ENCODE data around the gene MRPL20. TPM values are rescaled to one million over a fixed set of nuclear protein-coding genes. Genes with fewer than 3 reads are reported as not detected.

MRPL20 gene
- total RNA-seq, 1 donor from 2014 or later = 95.0 TPM

DNA sequence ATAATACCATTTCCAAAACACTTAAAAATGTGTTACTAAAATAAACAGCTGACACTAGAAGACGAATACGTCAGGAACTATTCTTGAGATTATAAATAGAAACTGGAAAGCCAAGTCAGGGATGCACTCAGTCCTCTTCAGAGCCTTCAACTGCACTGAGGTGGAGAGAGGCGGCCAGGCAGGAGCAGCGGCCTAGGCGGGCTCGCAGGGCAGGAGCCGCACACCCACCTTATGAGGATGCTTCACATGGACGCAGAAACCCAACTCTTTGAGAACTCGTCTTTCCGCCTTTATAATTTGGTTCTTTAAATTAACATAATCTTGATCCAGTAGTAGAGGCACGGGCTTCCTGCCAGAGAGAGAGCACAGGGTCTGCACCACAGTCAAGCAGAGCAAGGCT lies 11.9 kb downstream of the MRPL20 start:
- Mint-ChIP-seq H3K4me1 (ENCODE audit: unreplicated experiment) (peaks cover 21% of the 10 kb centered on the region), H3K9me3 (ENCODE audit: unreplicated experiment) (no peaks in the 10 kb centered on the region), H3K27me3 (ENCODE audit: unreplicated experiment) (no peaks in the 10 kb centered on the region), H3K4me3 (ENCODE audit: unreplicated experiment) (peak overlapping the region; percentile 69), H3K27ac (ENCODE audit: unreplicated experiment) (peak overlapping the region; percentile 67), H3K36me3 (ENCODE audit: low read depth, unreplicated experiment) (peaks cover 41% of the 10 kb centered on the region)
- DNase-seq (ENCODE audit: low spot score) = no peak
- TF ChIP-seq CTCF (IDR thresholded peaks at IDR 0.05; ENCODE audit: unreplicated experiment) = no peak

- H3K4me1 Mint-ChIP-seq (ENCODE audit: unreplicated experiment) = peaks cover 17% of the 10 kb centered on the region
- H3K27me3 Mint-ChIP-seq (ENCODE audit: unreplicated experiment) = no peaks in the 10 kb centered on the region
- H3K27ac Mint-ChIP-seq (ENCODE audit: unreplicated experiment) = no peak overlapping the region
- no peak for DNase-seq (ENCODE audit: low spot score)
- H3K9me3 Mint-ChIP-seq (ENCODE audit: unreplicated experiment) = no peaks in the 10 kb centered on the region
- TF ChIP-seq CTCF (IDR thresholded peaks at IDR 0.05; ENCODE audit: unreplicated experiment) = no peak
- peak overlapping the region; percentile 21 for H3K4me3 Mint-ChIP-seq (ENCODE audit: unreplicated experiment)
- H3K36me3 Mint-ChIP-seq (ENCODE audit: low read depth, unreplicated experiment) = peaks cover 46% of the 10 kb centered on the region
Measured at GRCh38 chr1:1394116-1394515, 13.0 kb downstream of the MRPL20 start.

GRCh38 chr1:1393428-1393827 lies 13.7 kb downstream of the MRPL20 start:
- H3K4me1 Mint-ChIP-seq (ENCODE audit: unreplicated experiment) = peaks cover 16% of the 10 kb centered on the region
- no peaks in the 10 kb centered on the region for H3K27me3 Mint-ChIP-seq (ENCODE audit: unreplicated experiment)
- no peaks in the 10 kb centered on the region for H3K9me3 Mint-ChIP-seq (ENCODE audit: unreplicated experiment)
- H3K36me3 Mint-ChIP-seq (ENCODE audit: low read depth, unreplicated experiment) = peaks cover 47% of the 10 kb centered on the region
- TF ChIP-seq CTCF (IDR thresholded peaks at IDR 0.05; ENCODE audit: unreplicated experiment) = no peak
- H3K4me3 Mint-ChIP-seq (ENCODE audit: unreplicated experiment) = no peak overlapping the region
- H3K27ac Mint-ChIP-seq (ENCODE audit: unreplicated experiment) = no peak overlapping the region
- DNase-seq (ENCODE audit: low spot score) = no peak

- Mint-ChIP-seq H3K36me3 (ENCODE audit: low read depth, unreplicated experiment) (peaks cover 47% of the 10 kb centered on the region), H3K27ac (ENCODE audit: unreplicated experiment) (no peak overlapping the region), H3K4me1 (ENCODE audit: unreplicated experiment) (peaks cover 12% of the 10 kb centered on the region), H3K27me3 (ENCODE audit: unreplicated experiment) (no peaks in the 10 kb centered on the region), H3K4me3 (ENCODE audit: unreplicated experiment) (no peak overlapping the region), H3K9me3 (ENCODE audit: unreplicated experiment) (no peaks in the 10 kb centered on the region)
- TF ChIP-seq CTCF (IDR thresholded peaks at IDR 0.05; ENCODE audit: unreplicated experiment) = no peak
- DNase-seq (ENCODE audit: low spot score) = no peak
Measured at GRCh38 chr1:1393014-1393413, 14.1 kb downstream of the MRPL20 start.

DNA sequence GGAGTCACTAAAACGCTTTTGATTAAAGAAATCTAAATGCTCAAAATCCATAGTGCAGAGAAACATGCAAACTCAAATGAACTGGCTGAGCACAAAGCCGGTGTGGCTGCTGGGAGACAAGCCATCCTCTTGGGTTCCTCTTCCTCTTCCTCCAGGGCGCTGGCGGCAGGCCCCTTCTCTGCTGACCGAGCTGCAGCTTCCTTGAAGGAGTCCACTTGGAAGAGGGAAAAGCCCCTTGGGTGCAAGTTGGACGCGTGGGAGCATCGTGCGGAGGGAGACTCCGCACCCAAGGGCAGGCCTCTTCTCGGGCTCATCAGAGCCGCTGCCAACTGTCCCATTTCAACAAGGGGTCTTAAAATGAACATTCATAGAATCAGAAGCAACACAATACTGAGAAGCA lies 15.9 kb downstream of the MRPL20 start:
- Mint-ChIP-seq H3K36me3 (ENCODE audit: low read depth, unreplicated experiment) (peaks cover 62% of the 10 kb centered on the region), H3K9me3 (ENCODE audit: unreplicated experiment) (no peaks in the 10 kb centered on the region), H3K4me1 (ENCODE audit: unreplicated experiment) (peaks cover 9% of the 10 kb centered on the region), H3K27me3 (ENCODE audit: unreplicated experiment) (no peaks in the 10 kb centered on the region), H3K27ac (ENCODE audit: unreplicated experiment) (no peak overlapping the region), H3K4me3 (ENCODE audit: unreplicated experiment) (peak overlapping the region; percentile 79)
- DNase-seq (ENCODE audit: low spot score) = no peak
- no peak for TF ChIP-seq CTCF (IDR thresholded peaks at IDR 0.05; ENCODE audit: unreplicated experiment)
